Activated effector memory CD4-positive, alpha-beta T cell treated with anti-CD3 and anti-CD28 coated beads, Interleukin-2, amount 50 U/mL, for 16 hours (primary cell): Measurements from ENCODE around the gene SOWAHA.
A peak's percentile ranks its signal among the peaks of the same experiment; 100 is the strongest.

Experiments
- DNase-seq: peaks from one replicate; pipeline ENCODE4 v3.0.0-alpha.2; 2020

SOWAHA gene

GRCh38 chr5:132812781-132813598 is at the start of gene SOWAHA:
Gene SOWAHA, plus strand, starts transcription at chr5:132813302. Its CDS starts 320 bp downstream, at chr5:132813622.
- DNase-seq: no peak

GRCh38 chr5:132764051-132764450 is 49.1 kb upstream of the SOWAHA start:
- DNase-seq: no peak

- no peak for DNase-seq
Observed at GRCh38 chr5:132764671-132765238, 48.3 kb upstream of the SOWAHA start.

GRCh38 chr5:132765311-132766019 is 47.6 kb upstream of the SOWAHA start:
- peak; percentile 53 for DNase-seq

GRCh38 chr5:132766020-132766805 is 46.9 kb upstream of the SOWAHA start:
- no peak for DNase-seq

- DNase-seq: no peak
Observed at GRCh38 chr5:132766806-132767055, 46.4 kb upstream of the SOWAHA start.

GRCh38 chr5:132767150-132767549 is 46.0 kb upstream of the SOWAHA start:
- no peak for DNase-seq

GRCh38 chr5:132768485-132768868 is 44.6 kb upstream of the SOWAHA start:
- DNase-seq: no peak

- peak; percentile 57 for DNase-seq
Observed at GRCh38 chr5:132770476-132771159, 42.5 kb upstream of the SOWAHA start.

- peak; percentile 39 for DNase-seq
Observed at GRCh38 chr5:132771503-132771998, 41.6 kb upstream of the SOWAHA start.

GRCh38 chr5:132772291-132773070 is 40.6 kb upstream of the SOWAHA start:
- DNase-seq: peak; percentile 45

GRCh38 chr5:132773114-132773513 is 40.0 kb upstream of the SOWAHA start:
- peak; percentile 27 for DNase-seq

GRCh38 chr5:132773601-132774355 is 39.3 kb upstream of the SOWAHA start:
- peak; percentile 47 for DNase-seq

- DNase-seq: peak; percentile 21
Observed at GRCh38 chr5:132774406-132774805, 38.7 kb upstream of the SOWAHA start.

GRCh38 chr5:132774896-132775295 is 38.2 kb upstream of the SOWAHA start:
- peak; percentile 56 for DNase-seq

GRCh38 chr5:132775476-132775961 is 37.6 kb upstream of the SOWAHA start:
- peak; percentile 17 for DNase-seq

- peak; percentile 60 for DNase-seq
Observed at GRCh38 chr5:132776131-132776937, 36.8 kb upstream of the SOWAHA start.

GRCh38 chr5:132776938-132777208 is 36.2 kb upstream of the SOWAHA start:
- no peak for DNase-seq

GRCh38 chr5:132777209-132778069 is 35.7 kb upstream of the SOWAHA start, which contains the start of gene SEPTIN8:
Gene SEPTIN8, minus strand, starts transcription at chr5:132777239. Its CDS starts 102 bp downstream, at chr5:132777137.
- peak; percentile 82 for DNase-seq
